Psoas muscle (tissue), 8 donors: ENCODE data around the gene CAMTA1. TPM values are rescaled to one million over a fixed set of nuclear protein-coding genes. Genes with fewer than 3 reads are reported as not detected.
"Not testable (repeated sequence)": the region's sequence is repeated elsewhere in the genome, so short reads cannot be mapped to it uniquely, and the experiment has no call there.

Experiments used
- ATAC-seq, 4 donors: fragments of 200-7000 bp; cut with Tn5 transposase; one replicate each; pipeline ENCODE4 v1.9.1; 2020; ENCODE audit warnings: moderate library complexity in 3 of 4, mild to moderate bottlenecking in 2 of 4
- DNase-seq, 2 donors: peaks; one replicate each; pipeline ENCODE4 v3.0.0-alpha.2; 2020
- H3K27ac ChIP-seq: fragments of 200-600 bp; one replicate; pipeline ENCODE4 v1.8.0; 2022
- H3K27me3 ChIP-seq, 3 donors: fragments of 200-600 bp in 1 of 3; one replicate each; pipeline versions ENCODE4 v1.6.1 to v1.8.0; 2013 to 2022; ENCODE audit warnings: low read length in 2 of 3, mild to moderate bottlenecking in 2 of 3, moderate library complexity in 1 of 3; ENCODE audit not compliant: insufficient read depth in 3 of 3
- H3K36me3 ChIP-seq, 2 donors: fragments of 200-600 bp in 1 of 2; one replicate each; pipeline versions ENCODE4 v1.6.1 to v1.8.0; 2013 to 2022; ENCODE audit warnings: low read depth in 1 of 2, mild to moderate bottlenecking in 1 of 2, moderate library complexity in 1 of 2; ENCODE audit not compliant: insufficient read depth in 1 of 2
- H3K4me1 ChIP-seq: fragments of 200-600 bp; one replicate; pipeline ENCODE4 v1.8.0; 2022
- H3K4me3 ChIP-seq: fragments of 200-600 bp; one replicate; pipeline ENCODE4 v1.8.0; 2022; ENCODE audit warnings: mild to moderate bottlenecking
- H3K9me3 ChIP-seq: fragments of 200-600 bp; one replicate; pipeline ENCODE4 v1.8.0; 2022
- WGBS, 3 donors: extraction: QIAGEN DNeasy Blood & Tissue Kit; methylation state at CpG; one replicate each; pipeline versions ENCODE4 v1.1.6 to v1.1.7; 2013; 5-methylcytosine and 5-hydroxymethylcytosine counted together
- intact Hi-C, 2 donors: fragments of 100-400 bp; cut with DNase I; formaldehyde crosslinking; loops; one replicate each; pipeline versions ENCODE4 v1.11.0 to v1.14.2; 2022
- polyA plus RNA-seq, 3 donors: library from polyadenylated mRNA; stranded (reverse); fragments of 200-250 nt; gene quantifications; one replicate each; pipeline ENCODE4 v1.2.3, GENCODE V29; 2013
- total RNA-seq, 4 donors: library from RNA; stranded (reverse); fragmentation: NEBNext Ultra II Directional in 2 of 4; extraction: Animal tissue kit (Norgen Biotek cat#: 25700) in 2 of 4; gene quantifications; one replicate each; pipeline versions ENCODE4 v1.2.1 to v1.2.4, GENCODE V29; 2021 to 2023
- TF ChIP-seq, protein P1 (sequence below): fragments of 200-600 bp; IDR thresholded peaks from one replicate; pipeline ENCODE4 v1.8.0; 2022; ENCODE audit warnings: antibody characterized with exemption
- donor health status: healthy with polysubstance abuse.
- donor health status: DM: no; HTN: no; CAD: no; lungs with moderate emphysema.
- donor health status: Bipolar disorder and iron deficiency.
- donor health status: healthy.
- donor health status: DM: yes; HTN: yes; CAD: no.
- donor health status: DM: no; HTN: no; CAD: no.
- donor health status: DM: no; HTN: no; CAD: no.
- donor health status: DM: yes; HTN: yes; CAD: no.

CAMTA1 gene
- total and polyA plus RNA-seq, 7 donors: 64.6 to 206 (median 76.5) TPM

DNA sequence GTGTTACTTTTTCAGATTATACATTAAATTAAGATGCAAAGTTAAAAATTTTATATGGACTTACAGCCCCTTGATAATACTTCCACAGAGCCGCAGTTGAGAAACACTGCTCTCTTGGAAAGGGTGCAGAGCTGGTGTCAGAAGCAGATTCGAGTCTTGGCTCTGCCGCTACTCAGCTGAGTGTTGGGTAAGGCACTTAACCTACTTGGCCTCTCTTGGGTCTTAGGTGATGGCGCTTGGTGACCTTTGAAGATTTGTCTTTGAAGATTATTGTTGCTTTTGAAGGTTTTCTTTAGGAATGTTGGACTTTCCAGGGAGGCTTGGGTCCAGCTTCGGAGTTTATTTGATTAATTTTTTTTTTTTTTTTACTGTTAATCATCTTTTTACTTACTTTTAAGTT is 48.5 kb downstream of the CAMTA1 start:
- peak; percentile 63 to 93 (median 84) for ATAC-seq
- intact Hi-C loops: no loop called here
- WGBS, 3 donors: 47 to 71% (median 54%) methylated on average over 5 of the region's 5 CpGs

DNA sequence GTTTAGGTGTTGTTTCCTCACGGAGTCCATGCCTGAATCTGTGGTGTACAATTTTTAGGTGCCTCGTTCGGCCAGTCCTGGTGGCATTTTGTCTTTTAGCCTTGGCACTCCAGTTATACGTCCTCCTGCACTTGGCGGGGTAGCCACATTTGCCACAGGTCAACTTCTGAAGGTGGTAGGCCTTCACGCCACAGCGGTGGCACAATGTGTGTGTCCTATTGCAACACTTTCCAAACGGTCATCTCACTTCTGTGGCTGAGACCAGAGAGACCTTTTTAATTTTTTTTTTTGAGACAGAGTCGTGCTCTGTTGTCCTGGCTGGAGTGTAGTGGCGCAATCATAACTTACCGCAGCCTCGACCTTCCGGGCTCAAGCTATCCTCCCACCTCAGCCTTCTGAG is 49.1 kb downstream of the CAMTA1 start:
- Histone ChIP-seq H3K4me3 (no peak overlapping the region), H3K27me3 (no peaks in the 10 kb centered on the region), H3K36me3 (peaks cover 0 to 3% of the 10 kb centered on the region in 2 donors), H3K4me1 (peaks cover 22% of the 10 kb centered on the region), H3K9me3 (no peaks in the 10 kb centered on the region), H3K27ac (no peak overlapping the region)
- ATAC-seq (peak in 3 of 4 donors; percentile 39 to 47 (median 44)), DNase-seq (no peak)
- intact Hi-C loops: no loop called here
- 72 to 92% (median 77%) methylated on average over 13 of the region's 13 CpGs for WGBS, 3 donors
- TF ChIP-seq, protein P1, sequence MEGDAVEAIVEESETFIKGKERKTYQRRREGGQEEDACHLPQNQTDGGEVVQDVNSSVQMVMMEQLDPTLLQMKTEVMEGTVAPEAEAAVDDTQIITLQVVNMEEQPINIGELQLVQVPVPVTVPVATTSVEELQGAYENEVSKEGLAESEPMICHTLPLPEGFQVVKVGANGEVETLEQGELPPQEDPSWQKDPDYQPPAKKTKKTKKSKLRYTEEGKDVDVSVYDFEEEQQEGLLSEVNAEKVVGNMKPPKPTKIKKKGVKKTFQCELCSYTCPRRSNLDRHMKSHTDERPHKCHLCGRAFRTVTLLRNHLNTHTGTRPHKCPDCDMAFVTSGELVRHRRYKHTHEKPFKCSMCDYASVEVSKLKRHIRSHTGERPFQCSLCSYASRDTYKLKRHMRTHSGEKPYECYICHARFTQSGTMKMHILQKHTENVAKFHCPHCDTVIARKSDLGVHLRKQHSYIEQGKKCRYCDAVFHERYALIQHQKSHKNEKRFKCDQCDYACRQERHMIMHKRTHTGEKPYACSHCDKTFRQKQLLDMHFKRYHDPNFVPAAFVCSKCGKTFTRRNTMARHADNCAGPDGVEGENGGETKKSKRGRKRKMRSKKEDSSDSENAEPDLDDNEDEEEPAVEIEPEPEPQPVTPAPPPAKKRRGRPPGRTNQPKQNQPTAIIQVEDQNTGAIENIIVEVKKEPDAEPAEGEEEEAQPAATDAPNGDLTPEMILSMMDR: no peak

More for the DNA sequence above, 48.5 kb downstream of the CAMTA1 start:
- H3K36me3 ChIP-seq: peaks cover 0 to 7% of the 10 kb centered on the region in 2 donors
- H3K27me3 ChIP-seq: no peaks in the 10 kb centered on the region
- no peak overlapping the region for H3K27ac ChIP-seq
- TF ChIP-seq, protein P1: no peak
- H3K4me1 ChIP-seq: peaks cover 22% of the 10 kb centered on the region
- no peak for DNase-seq
- no peaks in the 10 kb centered on the region for H3K9me3 ChIP-seq
- no peak overlapping the region for H3K4me3 ChIP-seq

DNA sequence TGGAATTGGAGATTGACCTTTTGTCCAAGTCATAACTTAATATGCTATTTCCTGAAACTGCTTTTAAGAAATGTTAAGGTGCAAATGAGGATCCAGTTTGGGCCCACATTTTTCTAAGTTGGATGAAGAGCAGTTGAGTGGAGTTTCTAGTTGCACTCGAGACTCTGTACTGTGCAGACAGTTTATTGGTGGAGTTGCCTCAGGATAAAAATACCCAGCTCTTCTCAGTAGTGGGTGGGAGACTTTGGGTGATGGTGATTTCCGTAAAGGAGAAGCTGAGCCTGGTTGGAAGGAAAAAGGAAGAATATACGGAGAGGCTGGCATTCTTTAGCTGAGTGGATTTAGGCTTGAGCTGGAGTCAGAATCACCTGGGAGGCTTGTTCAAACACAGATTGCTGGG is 49.9 kb downstream of the CAMTA1 start:
- Histone ChIP-seq H3K36me3 (no peaks in the 10 kb centered on the region), H3K4me1 (peaks cover 22% of the 10 kb centered on the region), H3K4me3 (no peak overlapping the region), H3K9me3 (no peaks in the 10 kb centered on the region), H3K27ac (no peak overlapping the region), H3K27me3 (no peaks in the 10 kb centered on the region)
- no peak for ATAC-seq
- TF ChIP-seq, protein P1: no peak
- no peak for DNase-seq
- intact Hi-C loops: no loop called here
- 92 to 96% (median 95%) methylated on average over 3 of the region's 3 CpGs for WGBS, 3 donors

- ATAC-seq (no peak), DNase-seq (no peak)
- 89 to 93% (median 90%) methylated on average over 8 of the region's 8 CpGs for WGBS, 3 donors
- H3K9me3 ChIP-seq: no peaks in the 10 kb centered on the region
- no peaks in the 10 kb centered on the region for H3K4me1 ChIP-seq
- intact Hi-C loops: no loop called here
- peaks cover 0 to 4% of the 10 kb centered on the region in 2 donors for H3K36me3 ChIP-seq
- TF ChIP-seq, protein P1: no peak
- no peak overlapping the region for H3K27ac ChIP-seq
- H3K4me3 ChIP-seq: no peak overlapping the region
- H3K27me3 ChIP-seq: no peaks in the 10 kb centered on the region
Measured at GRCh38 chr1:6842301-6842700, 57.0 kb downstream of the CAMTA1 start.

DNA sequence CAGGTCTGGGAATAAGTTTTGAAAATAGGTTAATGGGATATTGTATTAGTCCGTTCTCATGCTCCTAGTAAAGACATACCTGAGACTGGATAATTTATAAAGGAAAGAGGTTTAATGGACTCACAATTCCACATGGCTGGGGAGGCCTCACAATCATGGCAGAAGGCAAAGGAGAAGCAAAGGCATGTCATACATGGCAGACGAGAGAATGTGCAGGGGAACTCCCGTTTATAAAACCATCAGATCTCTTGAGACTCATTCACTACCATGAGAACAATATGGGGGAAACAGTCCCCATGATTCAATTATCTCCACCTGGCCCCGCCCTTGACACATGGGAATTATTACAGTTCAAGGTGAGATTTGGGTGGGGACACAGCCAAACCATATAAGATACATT is 60.5 kb downstream of the CAMTA1 start:
- H3K27me3 ChIP-seq, ATAC-seq, H3K4me1 ChIP-seq, H3K9me3 ChIP-seq, H3K4me3 ChIP-seq, H3K36me3 ChIP-seq, H3K27ac ChIP-seq, DNase-seq, intact Hi-C loops: not testable (repeated sequence)
- 92 to 94% (median 94%) methylated on average over 4 of the region's 4 CpGs for WGBS, 3 donors
